ENCODE results near the gene KCTD17. TPM values are rescaled to one million over a fixed set of nuclear protein-coding genes. Genes with fewer than 3 reads are reported as not detected.

The KCTD17 gene
- total RNA-seq, 1 donor from 2014 or later: 31.3 TPM

DNA sequence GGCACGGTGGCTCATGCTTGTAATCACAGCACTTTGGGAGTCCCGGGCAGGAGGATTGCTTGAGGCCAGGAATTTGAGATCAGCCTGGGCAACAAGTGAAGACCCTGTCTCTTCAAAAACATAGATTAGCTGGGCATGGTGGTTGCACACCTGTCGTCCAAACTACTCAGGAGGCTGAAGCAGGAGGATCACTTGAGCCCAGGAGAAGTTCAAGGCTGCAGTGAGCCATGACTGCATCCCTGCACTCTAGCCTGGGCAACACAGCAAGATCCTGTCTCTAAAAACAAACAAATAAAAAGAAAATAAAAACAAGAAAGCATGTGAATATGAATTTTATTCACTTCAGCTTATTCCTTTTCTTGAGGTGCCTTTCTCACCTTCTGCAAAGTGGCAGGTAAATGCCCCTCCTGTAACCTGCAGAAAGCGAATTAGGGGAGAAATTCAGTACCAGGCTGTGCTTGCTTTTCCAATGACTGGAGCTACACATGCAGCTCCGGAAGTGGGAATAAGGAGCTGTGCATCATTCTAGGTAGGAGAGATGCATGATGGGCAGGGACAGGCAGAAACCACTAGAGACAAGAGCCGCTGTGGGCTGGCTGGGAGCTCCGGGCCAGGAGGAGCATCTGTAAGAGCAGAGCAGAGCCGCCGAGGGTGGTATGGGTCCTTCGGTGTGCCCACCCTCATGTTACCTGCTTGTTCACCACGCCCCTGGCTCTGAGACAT is 14.7 kb upstream of the KCTD17 start:
- no peaks in the 10 kb centered on the region for H3K9me3 Mint-ChIP-seq (ENCODE audit: unreplicated experiment)
- Histone ChIP-seq H3K27ac (ENCODE audit: low read depth, low read length) (no peak overlapping the region), H3K4me1 (ENCODE audit: insufficient read depth, low read length) (no peaks in the 10 kb centered on the region), H3K27me3 (ENCODE audit: insufficient read depth, low read length) (peaks cover 2% of the 10 kb centered on the region), H3K9ac (ENCODE audit: low read length) (no peak overlapping the region), H3K9me3 (ENCODE audit: insufficient read depth, low read depth, low read length) (no peaks in the 10 kb centered on the region), H2AFZ (ENCODE audit: low read depth, low read length) (no peak overlapping the region), H3K4me3 (ENCODE audit: insufficient read depth, low read depth, low read length) (no peak overlapping the region), H3K4me2 (ENCODE audit: low read length) (no peak overlapping the region), H3K79me2 (ENCODE audit: insufficient read depth, low read length) (no peaks in the 10 kb centered on the region), H4K20me1 (ENCODE audit: insufficient read depth, low read length) (no peaks in the 10 kb centered on the region), H3K36me3 (ENCODE audit: insufficient read depth, low read length) (no peaks in the 10 kb centered on the region)
- FAIRE-seq (no peak), DNase-seq (ENCODE audit: low read depth) (no peak)
- H3K4me3 Mint-ChIP-seq (ENCODE audit: unreplicated experiment): no peak overlapping the region
- TF ChIP-seq, protein P1, sequence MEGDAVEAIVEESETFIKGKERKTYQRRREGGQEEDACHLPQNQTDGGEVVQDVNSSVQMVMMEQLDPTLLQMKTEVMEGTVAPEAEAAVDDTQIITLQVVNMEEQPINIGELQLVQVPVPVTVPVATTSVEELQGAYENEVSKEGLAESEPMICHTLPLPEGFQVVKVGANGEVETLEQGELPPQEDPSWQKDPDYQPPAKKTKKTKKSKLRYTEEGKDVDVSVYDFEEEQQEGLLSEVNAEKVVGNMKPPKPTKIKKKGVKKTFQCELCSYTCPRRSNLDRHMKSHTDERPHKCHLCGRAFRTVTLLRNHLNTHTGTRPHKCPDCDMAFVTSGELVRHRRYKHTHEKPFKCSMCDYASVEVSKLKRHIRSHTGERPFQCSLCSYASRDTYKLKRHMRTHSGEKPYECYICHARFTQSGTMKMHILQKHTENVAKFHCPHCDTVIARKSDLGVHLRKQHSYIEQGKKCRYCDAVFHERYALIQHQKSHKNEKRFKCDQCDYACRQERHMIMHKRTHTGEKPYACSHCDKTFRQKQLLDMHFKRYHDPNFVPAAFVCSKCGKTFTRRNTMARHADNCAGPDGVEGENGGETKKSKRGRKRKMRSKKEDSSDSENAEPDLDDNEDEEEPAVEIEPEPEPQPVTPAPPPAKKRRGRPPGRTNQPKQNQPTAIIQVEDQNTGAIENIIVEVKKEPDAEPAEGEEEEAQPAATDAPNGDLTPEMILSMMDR (IDR thresholded peaks at IDR 0.05; ENCODE audit: insufficient read depth, low read depth, low read length): no peak
- TF ChIP-seq EZH2 (IDR thresholded peaks at IDR 0.05; ENCODE audit: insufficient read depth, low read length): no peak
- H3K27me3 Mint-ChIP-seq (ENCODE audit: low read depth, unreplicated experiment): peaks cover 6% of the 10 kb centered on the region
- peaks cover 2% of the 10 kb centered on the region for H3K36me3 Mint-ChIP-seq (ENCODE audit: low read depth, unreplicated experiment)
- no peak overlapping the region for H3K27ac Mint-ChIP-seq (ENCODE audit: unreplicated experiment)
- H3K4me1 Mint-ChIP-seq (ENCODE audit: low read depth, unreplicated experiment): peaks cover 13% of the 10 kb centered on the region

DNA sequence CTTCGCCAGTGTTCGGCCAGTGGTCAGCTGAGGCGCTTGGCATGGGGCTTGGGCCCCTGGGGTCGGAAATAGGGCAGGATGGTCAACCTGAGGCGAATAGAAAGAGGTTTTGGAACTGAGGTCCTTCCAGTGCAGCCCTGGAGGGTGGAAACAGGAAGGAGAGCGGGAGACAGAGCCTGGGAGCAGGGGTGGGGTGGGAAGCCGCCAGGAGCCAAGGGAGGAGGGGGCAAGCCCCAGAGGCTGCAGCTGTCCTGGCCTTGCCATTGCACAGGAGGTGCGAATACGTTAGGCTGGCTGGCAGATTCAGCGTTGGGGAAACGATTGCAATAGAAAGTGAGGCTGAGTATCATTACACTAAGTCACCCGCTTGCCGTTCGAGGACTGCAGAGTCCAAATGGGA is 13.9 kb upstream of the KCTD17 start:
- peaks cover 10% of the 10 kb centered on the region for H3K4me1 Mint-ChIP-seq (ENCODE audit: low read depth, unreplicated experiment)
- no peaks in the 10 kb centered on the region for H4K20me1 ChIP-seq (ENCODE audit: insufficient read depth, low read length)
- H3K9ac ChIP-seq (ENCODE audit: low read length): no peak overlapping the region
- H3K27ac ChIP-seq (ENCODE audit: low read depth, low read length): no peak overlapping the region
- no peaks in the 10 kb centered on the region for H3K79me2 ChIP-seq (ENCODE audit: insufficient read depth, low read length)
- H3K27me3 ChIP-seq (ENCODE audit: insufficient read depth, low read length): peaks cover 2% of the 10 kb centered on the region
- TF ChIP-seq EZH2 (IDR thresholded peaks at IDR 0.05; ENCODE audit: insufficient read depth, low read length): no peak
- TF ChIP-seq, protein P1 (IDR thresholded peaks at IDR 0.05; ENCODE audit: insufficient read depth, low read depth, low read length): no peak
- no peaks in the 10 kb centered on the region for H3K36me3 ChIP-seq (ENCODE audit: insufficient read depth, low read length)
- no peaks in the 10 kb centered on the region for H3K4me1 ChIP-seq (ENCODE audit: insufficient read depth, low read length)
- H3K27me3 Mint-ChIP-seq (ENCODE audit: low read depth, unreplicated experiment): peaks cover 6% of the 10 kb centered on the region
- H3K36me3 Mint-ChIP-seq (ENCODE audit: low read depth, unreplicated experiment): peaks cover 2% of the 10 kb centered on the region
- H3K9me3 Mint-ChIP-seq (ENCODE audit: unreplicated experiment): no peaks in the 10 kb centered on the region
- no peak overlapping the region for H3K4me3 Mint-ChIP-seq (ENCODE audit: unreplicated experiment)
- H3K27ac Mint-ChIP-seq (ENCODE audit: unreplicated experiment): no peak overlapping the region
- H3K4me3 ChIP-seq (ENCODE audit: insufficient read depth, low read depth, low read length): no peak overlapping the region
- FAIRE-seq (no peak), DNase-seq (ENCODE audit: low read depth) (no peak)
- H2AFZ ChIP-seq (ENCODE audit: low read depth, low read length): no peak overlapping the region
- H3K9me3 ChIP-seq (ENCODE audit: insufficient read depth, low read depth, low read length): no peaks in the 10 kb centered on the region
- H3K4me2 ChIP-seq (ENCODE audit: low read length): no peak overlapping the region

DNA sequence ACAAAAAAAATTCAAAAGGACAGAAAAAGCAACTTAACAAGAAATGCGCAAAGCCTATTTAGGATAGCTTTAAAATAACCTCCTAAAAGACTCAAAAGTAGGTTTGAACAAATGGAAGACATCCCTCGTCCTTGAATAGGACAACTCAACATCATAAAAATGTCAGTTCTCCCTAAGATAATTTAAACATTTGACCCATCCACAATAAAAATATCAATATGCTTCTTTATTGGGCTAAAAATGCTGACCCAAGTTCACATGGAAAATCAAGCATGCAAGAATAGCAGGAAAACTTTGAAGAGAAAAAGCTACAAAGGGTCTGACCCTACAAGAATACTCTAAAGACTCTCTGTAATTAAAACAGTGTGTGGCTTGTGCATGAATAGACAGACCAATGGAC is 12.1 kb upstream of the KCTD17 start:
- no peak for TF ChIP-seq EZH2 (IDR thresholded peaks at IDR 0.05; ENCODE audit: insufficient read depth, low read length)
- TF ChIP-seq, protein P1 (IDR thresholded peaks at IDR 0.05; ENCODE audit: insufficient read depth, low read depth, low read length): no peak
- DNase-seq (ENCODE audit: low read depth) (no peak), FAIRE-seq (no peak)
- no peak overlapping the region for H2AFZ ChIP-seq (ENCODE audit: low read depth, low read length)
- H3K4me1 Mint-ChIP-seq (ENCODE audit: low read depth, unreplicated experiment): peaks cover 4% of the 10 kb centered on the region
- H3K27ac ChIP-seq (ENCODE audit: low read depth, low read length): no peak overlapping the region
- peaks cover 2% of the 10 kb centered on the region for H3K27me3 ChIP-seq (ENCODE audit: insufficient read depth, low read length)
- no peaks in the 10 kb centered on the region for H3K36me3 ChIP-seq (ENCODE audit: insufficient read depth, low read length)
- no peaks in the 10 kb centered on the region for H3K36me3 Mint-ChIP-seq (ENCODE audit: low read depth, unreplicated experiment)
- no peaks in the 10 kb centered on the region for H3K9me3 Mint-ChIP-seq (ENCODE audit: unreplicated experiment)
- H3K27ac Mint-ChIP-seq (ENCODE audit: unreplicated experiment): no peak overlapping the region
- H3K79me2 ChIP-seq (ENCODE audit: insufficient read depth, low read length): no peaks in the 10 kb centered on the region
- no peak overlapping the region for H3K4me2 ChIP-seq (ENCODE audit: low read length)
- no peak overlapping the region for H3K4me3 Mint-ChIP-seq (ENCODE audit: unreplicated experiment)
- no peak overlapping the region for H3K9ac ChIP-seq (ENCODE audit: low read length)
- H4K20me1 ChIP-seq (ENCODE audit: insufficient read depth, low read length): no peaks in the 10 kb centered on the region
- H3K9me3 ChIP-seq (ENCODE audit: insufficient read depth, low read depth, low read length): no peaks in the 10 kb centered on the region
- H3K4me3 ChIP-seq (ENCODE audit: insufficient read depth, low read depth, low read length): no peak overlapping the region
- no peaks in the 10 kb centered on the region for H3K4me1 ChIP-seq (ENCODE audit: insufficient read depth, low read length)
- peaks cover 11% of the 10 kb centered on the region for H3K27me3 Mint-ChIP-seq (ENCODE audit: low read depth, unreplicated experiment)

Measured in astrocyte (in vitro differentiated cells and primary cell).